ENCODE data around the gene GTF2F2.

GRCh38 chr13:45224176-45224575 is 103.9 kb downstream of the GTF2F2 start:
- TF ChIP-seq POLR2A (IDR thresholded peaks at IDR 0.05; ENCODE audit: low read depth, low read length) (no peak), POLR2AphosphoS5 (IDR thresholded peaks at IDR 0.05; ENCODE audit: low read depth, low read length) (no peak), TAF1 (IDR thresholded peaks at IDR 0.05; ENCODE audit: low read depth, low read length) (no peak), PAX5 (IDR thresholded peaks at IDR 0.05; ENCODE audit: insufficient read depth, low read length, severe bottlenecking) (no peak)
